ENCODE measurements around the gene ATF2. TPM values are rescaled to one million over a fixed set of nuclear protein-coding genes. Genes with fewer than 3 reads are reported as not detected.

Gene ATF2
- total RNA-seq, 4 donors from 2014 or later = 36.5 to 48.6 (median 43.5) TPM

DNA sequence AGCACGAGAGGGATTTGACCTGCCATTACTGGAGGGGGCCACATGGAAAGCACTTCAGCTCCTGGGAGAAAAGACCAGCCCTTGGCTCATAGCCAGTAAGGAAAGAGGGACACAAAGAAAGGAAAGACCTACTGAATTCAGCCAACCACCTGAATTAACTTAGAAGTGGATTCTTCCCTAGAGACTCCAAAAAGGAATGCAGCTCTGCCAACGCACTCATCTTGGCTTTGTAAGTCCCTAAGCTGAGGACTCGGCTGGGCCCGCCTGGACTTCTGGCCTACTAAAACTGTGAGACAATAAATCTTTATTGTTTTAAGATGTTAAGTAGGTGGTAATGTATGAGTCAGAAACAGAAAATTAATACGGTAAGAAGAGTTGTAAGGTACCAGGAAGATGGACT lies 11.5 kb downstream of the ATF2 start:
- intact Hi-C loops (cut with DNase I) = no loop called here
- H3K9me3 ChIP-seq = no peaks in the 10 kb centered on the region
- no peak for DNase-seq (ENCODE audit: extremely low spot score)
- no peak for TF ChIP-seq EP300 (IDR thresholded peaks at IDR 0.05)
- TF ChIP-seq, protein P1, sequence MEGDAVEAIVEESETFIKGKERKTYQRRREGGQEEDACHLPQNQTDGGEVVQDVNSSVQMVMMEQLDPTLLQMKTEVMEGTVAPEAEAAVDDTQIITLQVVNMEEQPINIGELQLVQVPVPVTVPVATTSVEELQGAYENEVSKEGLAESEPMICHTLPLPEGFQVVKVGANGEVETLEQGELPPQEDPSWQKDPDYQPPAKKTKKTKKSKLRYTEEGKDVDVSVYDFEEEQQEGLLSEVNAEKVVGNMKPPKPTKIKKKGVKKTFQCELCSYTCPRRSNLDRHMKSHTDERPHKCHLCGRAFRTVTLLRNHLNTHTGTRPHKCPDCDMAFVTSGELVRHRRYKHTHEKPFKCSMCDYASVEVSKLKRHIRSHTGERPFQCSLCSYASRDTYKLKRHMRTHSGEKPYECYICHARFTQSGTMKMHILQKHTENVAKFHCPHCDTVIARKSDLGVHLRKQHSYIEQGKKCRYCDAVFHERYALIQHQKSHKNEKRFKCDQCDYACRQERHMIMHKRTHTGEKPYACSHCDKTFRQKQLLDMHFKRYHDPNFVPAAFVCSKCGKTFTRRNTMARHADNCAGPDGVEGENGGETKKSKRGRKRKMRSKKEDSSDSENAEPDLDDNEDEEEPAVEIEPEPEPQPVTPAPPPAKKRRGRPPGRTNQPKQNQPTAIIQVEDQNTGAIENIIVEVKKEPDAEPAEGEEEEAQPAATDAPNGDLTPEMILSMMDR (IDR thresholded peaks at IDR 0.05) = no peak
- no peak for TF ChIP-seq POLR2A (IDR thresholded peaks at IDR 0.05; ENCODE audit: low read depth)
- H3K27me3 ChIP-seq = no peaks in the 10 kb centered on the region
- H3K36me3 ChIP-seq = no peaks in the 10 kb centered on the region
- no peak overlapping the region for H3K4me3 ChIP-seq
- 87% methylated on average over 5 of the region's 5 CpGs for WGBS
- H3K4me1 ChIP-seq = peaks cover 12 to 40% (median 30%) of the 10 kb centered on the region in 4 donors
- no peak overlapping the region for H3K27ac ChIP-seq (replicated peaks in 1 of 4)

DNA sequence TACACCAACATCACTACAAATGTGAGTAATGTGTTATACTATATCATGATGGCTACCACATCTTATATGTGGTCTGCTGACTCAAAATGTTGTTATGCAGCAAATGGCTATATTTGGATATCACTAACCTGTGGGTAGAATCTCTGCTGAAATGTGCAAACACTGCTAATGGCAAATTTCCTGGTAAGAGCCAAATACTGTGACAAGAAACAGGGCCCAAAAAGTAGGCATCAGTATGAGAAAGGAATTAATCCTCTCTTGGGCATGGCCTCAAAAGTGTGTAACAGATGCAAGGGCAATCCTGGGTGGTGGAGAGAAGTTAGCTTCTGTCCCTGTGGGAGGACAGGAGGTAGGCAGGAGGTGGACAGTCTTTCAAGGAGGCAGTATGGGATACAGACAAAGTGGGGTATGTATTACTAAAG lies 13.3 kb downstream of the ATF2 start:
- Histone ChIP-seq H3K27me3 (no peaks in the 10 kb centered on the region), H3K9me3 (no peaks in the 10 kb centered on the region), H3K4me3 (no peak overlapping the region), H3K27ac (replicated peaks in 1 of 4) (no peak overlapping the region), H3K36me3 (no peaks in the 10 kb centered on the region), H3K4me1 (peaks cover 14 to 47% (median 30%) of the 10 kb centered on the region in 4 donors)
- intact Hi-C loops (cut with DNase I) = no loop called here
- no peak for DNase-seq (ENCODE audit: extremely low spot score)
- no peak for TF ChIP-seq POLR2AphosphoS5 (IDR thresholded peaks at IDR 0.05)
- no peak for TF ChIP-seq EP300 (IDR thresholded peaks at IDR 0.05)
- TF ChIP-seq POLR2A (IDR thresholded peaks at IDR 0.05; ENCODE audit: low read depth) = no peak
- TF ChIP-seq, protein P1 (IDR thresholded peaks at IDR 0.05) = no peak

DNA sequence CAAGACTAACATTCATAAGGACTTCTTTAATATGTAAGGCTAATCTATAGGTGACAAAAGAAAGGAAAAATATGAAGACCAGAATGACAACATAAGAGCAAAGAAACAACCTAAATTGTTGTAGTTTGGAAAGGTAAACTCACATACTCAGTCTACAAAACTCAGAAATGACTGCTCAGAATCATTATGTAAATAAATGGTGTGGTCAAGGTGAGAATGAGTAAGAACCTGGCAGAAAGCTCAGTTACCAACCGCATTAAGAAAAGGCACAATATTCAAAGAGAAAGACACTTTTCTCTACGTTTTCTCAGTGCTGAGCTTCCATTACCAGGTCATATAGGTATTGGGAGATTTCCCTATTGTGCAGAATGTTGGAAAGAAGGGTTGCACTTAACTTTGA lies 15.8 kb downstream of the ATF2 start:
- no peak for TF ChIP-seq POLR2A (IDR thresholded peaks at IDR 0.05; ENCODE audit: low read depth)
- no peak for TF ChIP-seq EP300 (IDR thresholded peaks at IDR 0.05)
- TF ChIP-seq POLR2AphosphoS5 (IDR thresholded peaks at IDR 0.05) = no peak
- TF ChIP-seq, protein P1 (IDR thresholded peaks at IDR 0.05) = no peak
- Histone ChIP-seq H3K27me3 (no peaks in the 10 kb centered on the region), H3K4me1 (peaks cover 22 to 56% (median 37%) of the 10 kb centered on the region in 4 donors), H3K9me3 (no peaks in the 10 kb centered on the region), H3K4me3 (no peak overlapping the region), H3K27ac (replicated peaks in 1 of 4) (no peak overlapping the region), H3K36me3 (no peaks in the 10 kb centered on the region)
- intact Hi-C loops (cut with DNase I) = no loop called here
- no peak for DNase-seq (ENCODE audit: extremely low spot score)
- 76% methylated on average over 2 of the region's 2 CpGs for WGBS

DNA sequence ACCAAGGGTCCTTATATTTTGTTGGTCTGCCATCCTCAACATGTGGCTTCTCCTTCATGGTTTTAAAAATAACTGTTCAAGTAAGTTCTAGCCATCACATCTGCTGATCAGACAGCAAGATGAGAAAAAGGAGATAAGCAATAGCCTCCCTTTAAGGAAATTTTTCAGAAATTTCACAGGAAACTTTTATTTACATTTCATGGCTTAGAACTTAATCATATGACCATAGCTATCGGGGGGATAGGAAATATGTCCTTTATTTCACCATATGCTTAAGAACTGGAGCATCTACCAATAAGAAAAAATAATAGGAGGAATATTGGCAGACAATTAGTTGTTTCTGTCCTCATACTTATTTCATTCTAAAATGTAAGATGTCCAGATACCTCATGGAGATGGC lies 16.2 kb downstream of the ATF2 start:
- DNase-seq (ENCODE audit: extremely low spot score) = no peak

More for the DNA sequence above, 16.2 kb downstream of the ATF2 start:
- 81% methylated on average over 1 of the region's 1 CpG for WGBS
- TF ChIP-seq POLR2A (IDR thresholded peaks at IDR 0.05; ENCODE audit: low read depth) (no peak), POLR2AphosphoS5 (IDR thresholded peaks at IDR 0.05) (no peak), EP300 (IDR thresholded peaks at IDR 0.05) (no peak)
- TF ChIP-seq, protein P1 (IDR thresholded peaks at IDR 0.05) = no peak
- no peaks in the 10 kb centered on the region for H3K9me3 ChIP-seq
- H3K36me3 ChIP-seq = no peaks in the 10 kb centered on the region
- intact Hi-C loops (cut with DNase I) = no loop called here
- peaks cover 18 to 56% (median 40%) of the 10 kb centered on the region in 4 donors for H3K4me1 ChIP-seq
- H3K27me3 ChIP-seq = no peaks in the 10 kb centered on the region
- H3K4me3 ChIP-seq = no peak overlapping the region
- no peak overlapping the region for H3K27ac ChIP-seq (replicated peaks in 1 of 4)
